HL-60 (cell line): ENCODE results near the gene HOXB4.

Experiments
- CTCF ChIP-seq: IDR thresholded peaks from one replicate; pipeline ENCODE4 v1.5.1; 2011; ENCODE audit warnings: low read length, control low read depth, inconsistent platforms; ENCODE audit not compliant: insufficient read depth
- GABPA ChIP-seq: IDR thresholded peaks from 2 replicates; pipeline ENCODE4 v1.6.1; 2012; ENCODE audit warnings: low read depth
- REST ChIP-seq: IDR thresholded peaks from 2 replicates; pipeline ENCODE4 v1.6.1; 2012; ENCODE audit warnings: low read depth; ENCODE audit not compliant: insufficient replicate concordance

GRCh38 chr17:48559840-48560817 is 18.0 kb downstream of the HOXB4 start:
- TF ChIP-seq CTCF, result no peak
- no peak for TF ChIP-seq REST
- TF ChIP-seq GABPA, result no peak
